Heart left ventricle (tissue), 16 donors: ENCODE measurements around the gene PPCDC. TPM values are rescaled to one million over a fixed set of nuclear protein-coding genes. Genes with fewer than 3 reads are reported as not detected.

Experiments used
- ATAC-seq, 4 donors: fragments of 200-7000 bp; cut with Tn5 transposase; one replicate each; pipeline ENCODE4 v1.9.1; 2020 to 2022; ENCODE audit warnings: moderate library complexity in 4 of 4, mild to moderate bottlenecking in 3 of 4, moderate number of reproducible peaks in 1 of 4
- DNase-seq, 5 donors: peaks; one replicate each; pipeline ENCODE4 v3.0.0-alpha.2; 2020
- H3K27ac ChIP-seq, 12 donors: fragments of 200-600 bp; sonication (generic) in 4 of 12; one replicate each; pipeline versions ENCODE4 v1.5.0 to v1.8.0; 2016 to 2022; ENCODE audit warnings: mild to moderate bottlenecking in 2 of 12
- H3K27me3 ChIP-seq, 9 donors: fragments of 200-600 bp; sonication (generic) in 2 of 9; one replicate each; pipeline versions ENCODE4 v1.5.1 to v1.8.0; 2016 to 2022; ENCODE audit warnings: mild to moderate bottlenecking in 3 of 9
- H3K36me3 ChIP-seq, 9 donors: fragments of 200-600 bp; sonication (generic) in 2 of 9; one replicate each; pipeline versions ENCODE4 v1.5.0 to v1.8.0; 2018 to 2022; ENCODE audit warnings: mild to moderate bottlenecking in 2 of 9
- H3K4me1 ChIP-seq, 12 donors: fragments of 200-600 bp; sonication (generic) in 4 of 12; one replicate each; pipeline versions ENCODE4 v1.5.0 to v1.8.0; 2016 to 2022; ENCODE audit warnings: mild to moderate bottlenecking in 3 of 12
- H3K4me3 ChIP-seq, 12 donors: fragments of 200-600 bp; sonication (generic) in 4 of 12; one replicate each; pipeline versions ENCODE4 v1.5.0 to v1.8.0; 2017 to 2022; ENCODE audit warnings: mild to moderate bottlenecking in 9 of 12, moderate library complexity in 4 of 12
- H3K9me3 ChIP-seq, 12 donors: fragments of 200-600 bp; sonication (generic) in 4 of 12; one replicate each; pipeline versions ENCODE4 v1.5.0 to v1.8.0; 2016 to 2022; ENCODE audit warnings: mild to moderate bottlenecking in 1 of 12
- POLR2A ChIP-seq, 2 donors: fragments of 450-650 bp; IDR thresholded peaks; one replicate each; pipeline ENCODE4 v1.6.1; 2017; ENCODE audit warnings: antibody characterized with exemption in 2 of 2, mild to moderate bottlenecking in 2 of 2, moderate library complexity in 2 of 2
- WGBS, 4 donors: extraction: QIAGEN DNeasy Blood & Tissue Kit in 2 of 4; methylation state at CpG; one replicate each; pipeline versions ENCODE4 v1.1.5 to v1.1.7; 2013 to 2018; 5-methylcytosine and 5-hydroxymethylcytosine counted together
- intact Hi-C, 10 donors: fragments of 100-400 bp; cut with DNase I; formaldehyde crosslinking; loops; one replicate each; pipeline versions ENCODE4 v1.11.1 to v1.14.2; 2022
- polyA plus RNA-seq, 2 donors: library from polyadenylated mRNA; stranded (reverse); fragments of 200-250 nt; gene quantifications; one replicate each; pipeline ENCODE4 v1.2.3, GENCODE V29; 2013
- total RNA-seq, 9 donors: library from RNA; depleted of rRNA in 2 of 9; stranded (reverse); fragments of >200 nt in 2 of 9; fragmentation: NEBNext Ultra II Directional in 3 of 9; extraction: Animal tissue kit (Norgen Biotek cat#: 25700) in 3 of 9; gene quantifications; one replicate each; pipeline versions ENCODE4 v1.1.0 to v1.2.4, GENCODE V29; 2016 to 2023
- TF ChIP-seq, protein P1 (sequence below), 12 donors: fragments of 200-600 bp; sonication (generic) in 4 of 12; IDR thresholded peaks; one replicate each; pipeline versions ENCODE4 v1.5.0 to v1.8.0; 2018 to 2022; ENCODE audit warnings: antibody characterized with exemption in 12 of 12, mild to moderate bottlenecking in 5 of 12
- donor health status: ischemic (EF 13 %, LVEDD 7.1; RV severe dilation, severe dysfunction).
- donor health status: healthy with polysubstance abuse.
- donor health status: DM: no; HTN: yes; CAD: no.
- donor health status: DM: no; HTN: no; CAD: no.
- donor health status: ischemic (EF 25% LVEDD 6.9; RV normal size, moderate dysfunction).
- donor health status: ischemic (EF 25% LVEDD 5.7; RV mildly dilated, moderate dysfunction).
- donor health status: healthy.
- donor health status: DM: yes; HTN: yes; CAD: no.
- donor health status: ischemic (EF 35%, LVEDD 5.7; RV mildly dilated, moderate dysfunction).
- donor health status: nonischemic (EF 11% LVEDD 7.7; RV severe dilation, severe dysfunction).
- donor health status: DM: yes; HTN: yes; CAD: no.
- donor health status: PGD.
- donor health status: ischemic (EF 29% LVEDD 5.4; RV normal size, mild dysfunction).
- donor health status: nonischemic (EF 23%, LVEDD 6.1; RV moderate dilation, normal function).

PPCDC gene
- total and polyA plus RNA-seq, 11 donors, result 3.6 to 13.0 (median 5.7) TPM

DNA sequence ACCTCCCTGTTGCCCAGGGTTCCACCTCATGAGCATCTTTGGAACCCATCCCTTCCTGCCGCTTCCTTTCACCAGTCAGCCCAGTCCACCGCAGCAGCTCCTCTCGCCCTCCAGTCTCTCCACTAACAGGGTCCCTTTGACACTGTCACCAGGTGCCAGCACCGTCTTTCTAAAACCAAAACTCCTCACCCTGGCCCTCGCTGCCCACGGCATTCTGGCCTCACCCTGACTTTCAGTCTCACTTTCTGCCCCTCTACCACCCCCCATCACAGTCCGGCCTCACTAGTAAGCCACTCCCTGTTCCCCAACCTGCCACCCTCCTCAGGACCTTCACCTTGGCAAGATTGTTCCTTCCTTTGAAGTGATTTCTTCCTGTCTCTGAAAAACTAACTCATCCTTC lies 4.2 kb downstream of the PPCDC start:
- no peak overlapping the region for H3K27ac ChIP-seq
- 77 to 92% (median 87%) methylated on average over 7 of the region's 7 CpGs for WGBS, 4 donors
- no peaks in the 10 kb centered on the region for H3K9me3 ChIP-seq
- no peak for ATAC-seq
- TF ChIP-seq POLR2A (IDR thresholded peaks at IDR 0.05), result no peak
- H3K4me3 ChIP-seq, result no peak overlapping the region
- H3K36me3 ChIP-seq, result peaks cover 0 to 7% (median 0%) of the 10 kb centered on the region in 9 donors
- H3K4me1 ChIP-seq, result peaks cover 9 to 70% (median 41%) of the 10 kb centered on the region in 12 donors
- DNase-seq, result no peak
- intact Hi-C loops, result loop anchor here in 6 of 10 donors (5.0 to 10.0 kb wide), 3 partner anchors 180 to 277 kb away; no protein-coding TSS in a partner anchor
- H3K27me3 ChIP-seq, result no peaks in the 10 kb centered on the region

- no peak overlapping the region for H3K4me3 ChIP-seq
- intact Hi-C loops, result loop anchor here in 9 of 10 donors (1.0 to 10.0 kb wide), 5 partner anchors 174 to 276 kb away; no protein-coding TSS in a partner anchor
These were observed 5.6 kb downstream of the PPCDC start for GRCh38 chr15:75028991-75029377.

DNA sequence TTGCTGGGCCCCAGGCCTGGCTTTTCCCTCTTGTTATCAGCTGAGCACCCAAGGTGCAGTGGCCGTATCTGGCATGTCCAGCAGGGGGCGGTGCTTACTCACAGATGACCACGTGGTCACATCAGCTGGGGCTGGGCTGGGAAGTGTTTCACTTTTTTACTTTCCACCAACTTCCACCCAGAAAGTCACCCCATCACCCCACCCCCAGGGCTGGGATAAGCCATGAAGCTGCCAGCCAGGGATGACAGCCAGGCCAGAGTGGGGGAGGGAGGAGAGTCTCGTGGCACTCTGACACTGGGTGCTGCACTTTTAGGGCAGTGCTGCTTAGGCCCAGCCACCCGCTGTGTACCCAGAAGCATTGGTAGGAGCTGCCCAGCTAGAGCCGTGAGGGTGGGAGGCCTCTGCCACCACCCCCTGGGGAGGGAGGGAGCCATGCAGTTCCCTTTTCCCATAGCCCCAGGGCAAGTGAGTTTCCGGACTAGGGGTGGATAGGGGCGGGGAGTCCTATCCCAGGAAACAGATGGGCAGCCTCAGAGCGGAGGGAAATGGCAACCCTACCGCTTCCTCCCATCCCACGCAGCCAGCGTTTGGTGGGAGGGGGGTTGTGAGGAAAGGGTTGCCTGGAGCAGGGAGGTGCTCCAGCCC lies 6.1 kb downstream of the PPCDC start:
- intact Hi-C loops, result loop anchor here in 9 of 10 donors (1.0 to 10.0 kb wide), 5 partner anchors 173 to 275 kb away; no protein-coding TSS in a partner anchor
- Histone ChIP-seq H3K4me3 (peak overlapping the region in 9 of 12 donors; percentile 21 to 46 (median 31)), H3K9me3 (no peaks in the 10 kb centered on the region), H3K4me1 (peaks cover 9 to 72% (median 33%) of the 10 kb centered on the region in 12 donors), H3K27ac (peak overlapping the region; percentile 37 to 87 (median 80)), H3K27me3 (no peaks in the 10 kb centered on the region), H3K36me3 (peaks cover 0 to 7% (median 0%) of the 10 kb centered on the region in 9 donors)
- peak; percentile 91 to 96 (median 92) for DNase-seq
- TF ChIP-seq POLR2A (IDR thresholded peaks at IDR 0.05), result peak in 1 of 2 donors; percentile 14
- TF ChIP-seq, protein P1, sequence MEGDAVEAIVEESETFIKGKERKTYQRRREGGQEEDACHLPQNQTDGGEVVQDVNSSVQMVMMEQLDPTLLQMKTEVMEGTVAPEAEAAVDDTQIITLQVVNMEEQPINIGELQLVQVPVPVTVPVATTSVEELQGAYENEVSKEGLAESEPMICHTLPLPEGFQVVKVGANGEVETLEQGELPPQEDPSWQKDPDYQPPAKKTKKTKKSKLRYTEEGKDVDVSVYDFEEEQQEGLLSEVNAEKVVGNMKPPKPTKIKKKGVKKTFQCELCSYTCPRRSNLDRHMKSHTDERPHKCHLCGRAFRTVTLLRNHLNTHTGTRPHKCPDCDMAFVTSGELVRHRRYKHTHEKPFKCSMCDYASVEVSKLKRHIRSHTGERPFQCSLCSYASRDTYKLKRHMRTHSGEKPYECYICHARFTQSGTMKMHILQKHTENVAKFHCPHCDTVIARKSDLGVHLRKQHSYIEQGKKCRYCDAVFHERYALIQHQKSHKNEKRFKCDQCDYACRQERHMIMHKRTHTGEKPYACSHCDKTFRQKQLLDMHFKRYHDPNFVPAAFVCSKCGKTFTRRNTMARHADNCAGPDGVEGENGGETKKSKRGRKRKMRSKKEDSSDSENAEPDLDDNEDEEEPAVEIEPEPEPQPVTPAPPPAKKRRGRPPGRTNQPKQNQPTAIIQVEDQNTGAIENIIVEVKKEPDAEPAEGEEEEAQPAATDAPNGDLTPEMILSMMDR (IDR thresholded peaks at IDR 0.05), result peak; percentile 90 to 96 (median 94)
- 0 to 25% (median 21%) methylated on average over 9 to 12 of the region's 12 CpGs for WGBS, 4 donors
- peak; percentile 84 to 88 (median 86) for ATAC-seq

More at GRCh38 chr15:75028991-75029377, 5.6 kb downstream of the PPCDC start:
- peak in 1 of 4 donors; percentile 3 for ATAC-seq
- Histone ChIP-seq H3K4me1 (peaks cover 9 to 72% (median 37%) of the 10 kb centered on the region in 12 donors), H3K27me3 (no peaks in the 10 kb centered on the region), H3K27ac (peak overlapping the region in 11 of 12 donors; percentile 51 to 87 (median 80)), H3K36me3 (peaks cover 0 to 7% (median 0%) of the 10 kb centered on the region in 9 donors), H3K9me3 (no peaks in the 10 kb centered on the region)
- DNase-seq, result no peak
- TF ChIP-seq POLR2A (IDR thresholded peaks at IDR 0.05), result no peak
- TF ChIP-seq, protein P1 (IDR thresholded peaks at IDR 0.05), result no peak
- 71 to 79% (median 75%) methylated on average over 3 to 4 of the region's 4 CpGs for WGBS, 4 donors

GRCh38 chr15:75030023-75030413 lies 6.6 kb downstream of the PPCDC start:
- intact Hi-C loops, result loop anchor here in 2 of 10 donors (10.0 kb wide), 1 partner anchor 275 kb away; no protein-coding TSS in a partner anchor
- ATAC-seq (peak in 2 of 4 donors; percentile 17 to 34), DNase-seq (peak in 1 of 5 donors; percentile 34)
- H3K9me3 ChIP-seq, result no peaks in the 10 kb centered on the region
- H3K27me3 ChIP-seq, result no peaks in the 10 kb centered on the region
- TF ChIP-seq, protein P1 (IDR thresholded peaks at IDR 0.05), result no peak
- H3K4me3 ChIP-seq, result peak overlapping the region in 8 of 12 donors; percentile 21 to 46 (median 33)
- H3K27ac ChIP-seq, result peak overlapping the region; percentile 37 to 87 (median 80)
- WGBS, 4 donors, result 0 to 6% (median 2%) methylated on average over 1 to 2 of the region's 2 CpGs
- H3K36me3 ChIP-seq, result peaks cover 0 to 7% (median 0%) of the 10 kb centered on the region in 9 donors
- H3K4me1 ChIP-seq, result peaks cover 9 to 68% (median 31%) of the 10 kb centered on the region in 12 donors
